H1 (cell line): ENCODE results near the gene ELMO1. TPM values are rescaled to one million over a fixed set of nuclear protein-coding genes. Genes with fewer than 3 reads are reported as not detected.

ENCODE experiments used
- CTCF ChIA-PET: fragments of 300-600 bp; sonication (Branson Sonifier 250); formaldehyde crosslinking; loops from one replicate; lab custom pipeline; 2021; ENCODE audit not compliant: partially characterized antibody; lab: Charles Lee
- POLR2A ChIA-PET: fragments of 300-600 bp; sonication (Branson Sonifier 250); formaldehyde crosslinking; loops from one replicate; lab custom pipeline; 2021; ENCODE audit warnings: inconsistent platforms; ENCODE audit not compliant: partially characterized antibody; lab: Charles Lee
- DNase-seq, 2 experiments: peaks; one replicate each; pipeline versions ENCODE4 v3.0.0 to v3.0.0-alpha.2; 2010 to 2022; ENCODE audit warnings: low spot score in 2 of 2, low read depth in 1 of 2, mixed read lengths in 1 of 2
- FAIRE-seq: peaks from 2 replicates; lab custom pipeline; 2011; peaks lifted over from hg19 to GRCh38; lab: Jason Lieb, UNC
- H2AFZ ChIP-seq: 2 replicates; pipeline ENCODE4 v1.8.1; 2012; ENCODE audit warnings: low read length, inconsistent platforms
- H2AK5ac ChIP-seq: 2 replicates; pipeline ENCODE4 v1.6.1; 2013; ENCODE audit warnings: low read depth, low read length
- H2BK120ac ChIP-seq: replicated peaks from 2 replicates; pipeline ENCODE3; 2013; ENCODE audit warnings: low read depth, low read length, inconsistent platforms
- H2BK12ac ChIP-seq: 2 replicates; pipeline ENCODE4 v1.6.1; 2013; ENCODE audit warnings: low read depth, low read length
- H2BK15ac ChIP-seq: 2 replicates; pipeline ENCODE4 v1.6.1; 2013; ENCODE audit warnings: low read length
- H2BK20ac ChIP-seq: 2 replicates; pipeline ENCODE4 v1.6.1; 2013; ENCODE audit warnings: low read length
- H2BK5ac ChIP-seq: 2 replicates; pipeline ENCODE4 v1.6.1; 2013; ENCODE audit warnings: low read depth, low read length
- H3K14ac ChIP-seq: 2 replicates; pipeline ENCODE4 v1.6.1; 2013; ENCODE audit warnings: inconsistent platforms; ENCODE audit not compliant: insufficient read length
- H3K18ac ChIP-seq: 2 replicates; pipeline ENCODE4 v1.6.1; 2013; ENCODE audit warnings: low read length; ENCODE audit errors: extremely low read depth
- H3K23ac ChIP-seq: 2 replicates; pipeline ENCODE4 v1.6.1; 2013; ENCODE audit warnings: inconsistent platforms; ENCODE audit not compliant: insufficient read length
- H3K23me2 ChIP-seq: 2 replicates; pipeline ENCODE4 v1.6.1; 2013; ENCODE audit warnings: low read depth, low read length
- H3K27ac ChIP-seq: 2 replicates; pipeline ENCODE4 v1.6.1; 2011; ENCODE audit warnings: low read depth, low read length, inconsistent platforms
- H3K27me3 ChIP-seq, 4 experiments: replicated peaks in 1 of 4; 1 replicate in 1 of 4; 2 replicates in 3 of 4; pipeline versions ENCODE4 v1.6.1 to v1.8.1; 2011 to 2013; ENCODE audit warnings: low read length in 3 of 4, mild to moderate bottlenecking in 3 of 4, inconsistent platforms in 2 of 4, mixed read lengths in 2 of 4, moderate library complexity in 1 of 4; ENCODE audit not compliant: control insufficient read depth in 3 of 4, insufficient read depth in 3 of 4; ENCODE audit errors: extremely low read depth in 1 of 4
- H3K36me3 ChIP-seq, 4 experiments: 2 replicates each; pipeline versions ENCODE4 v1.6.1 to v1.8.1; 2011 to 2013; ENCODE audit warnings: mild to moderate bottlenecking in 4 of 4, low read length in 3 of 4, moderate library complexity in 2 of 4, control low read depth in 1 of 4, inconsistent platforms in 1 of 4; ENCODE audit not compliant: insufficient read depth in 4 of 4, control insufficient read depth in 2 of 4
- H3K4ac ChIP-seq: replicated peaks from 2 replicates; pipeline ENCODE3; 2013; ENCODE audit warnings: low read length, low read depth, mixed read lengths, inconsistent platforms; ENCODE audit not compliant: insufficient read length
- H3K4me1 ChIP-seq, 4 experiments: replicated peaks in 1 of 4; 1 replicate in 1 of 4; 2 replicates in 3 of 4; pipeline versions ENCODE4 v1.6.1 to v1.8.1; 2011 to 2013; ENCODE audit warnings: low read length in 3 of 4, inconsistent platforms in 2 of 4, mixed read lengths in 1 of 4; ENCODE audit not compliant: insufficient read depth in 4 of 4, control insufficient read depth in 3 of 4
- H3K4me2 ChIP-seq, 2 experiments: 2 replicates each; pipeline versions ENCODE4 v1.6.1 to v1.8.1; 2011 to 2013; ENCODE audit warnings: low read depth in 2 of 2, low read length in 2 of 2, control low read depth in 1 of 2, inconsistent platforms in 1 of 2, mild to moderate bottlenecking in 1 of 2; ENCODE audit not compliant: insufficient read depth in 1 of 2
- H3K4me3 ChIP-seq, 4 experiments: fragments of 200-600, 300-600 bp in 1 of 4; sonication (generic), shearing (Covaris generic), sonication (Bioruptor Twin) in 1 of 4; 2 replicates each; pipeline versions ENCODE4 v1.5.1 to v1.8.1; 2011 to 2016; ENCODE audit warnings: low read length in 4 of 4, low read depth in 3 of 4, control low read depth in 2 of 4, inconsistent platforms in 2 of 4, mild to moderate bottlenecking in 2 of 4, mixed read lengths in 1 of 4, moderate library complexity in 1 of 4; ENCODE audit not compliant: insufficient read depth in 2 of 4; ENCODE audit errors: extremely low read depth in 1 of 4
- H3K56ac ChIP-seq: replicated peaks from 2 replicates; pipeline ENCODE3; 2013; ENCODE audit warnings: low read depth, mild to moderate bottlenecking, mixed read lengths, low read length, inconsistent platforms; ENCODE audit not compliant: insufficient read length
- H3K79me1 ChIP-seq: 2 replicates; pipeline ENCODE4 v1.6.1; 2013; ENCODE audit warnings: low read depth, low read length, control low read depth
- H3K79me2 ChIP-seq, 2 experiments: 2 replicates each; pipeline versions ENCODE4 v1.6.1 to v1.8.1; 2012 to 2013; ENCODE audit warnings: low read length in 2 of 2, mild to moderate bottlenecking in 2 of 2, inconsistent platforms in 1 of 2; ENCODE audit not compliant: insufficient read depth in 2 of 2, control insufficient read depth in 1 of 2
- H3K9ac ChIP-seq, 4 experiments: replicated peaks in 1 of 4; 1 replicate in 1 of 4; 2 replicates in 3 of 4; pipeline versions ENCODE4 v1.6.1 to v1.8.1; 2011 to 2013; ENCODE audit warnings: low read depth in 3 of 4, low read length in 3 of 4, control low read depth in 2 of 4, mild to moderate bottlenecking in 2 of 4, moderate library complexity in 2 of 4, inconsistent platforms in 1 of 4; ENCODE audit errors: extremely low read depth in 1 of 4
- H3K9me3 ChIP-seq, 2 experiments: 2 replicates each; pipeline versions ENCODE4 v1.6.1 to v1.8.1; 2012 to 2013; ENCODE audit warnings: mild to moderate bottlenecking in 2 of 2, moderate library complexity in 2 of 2, control low read depth in 1 of 2, inconsistent platforms in 1 of 2, low read depth in 1 of 2, low read length in 1 of 2, mixed read lengths in 1 of 2; ENCODE audit not compliant: insufficient read depth in 2 of 2
- H4K20me1 ChIP-seq, 2 experiments: replicated peaks in 1 of 2; 2 replicates each; pipeline versions ENCODE3 to v1.8.1; 2011 to 2013; ENCODE audit warnings: inconsistent platforms in 2 of 2, low read length in 2 of 2, mild to moderate bottlenecking in 1 of 2; ENCODE audit not compliant: insufficient read depth in 2 of 2, control insufficient read depth in 1 of 2
- H4K5ac ChIP-seq: 2 replicates; pipeline ENCODE4 v1.6.1; 2013; ENCODE audit warnings: low read length, low read depth, mixed read lengths, inconsistent platforms; ENCODE audit not compliant: insufficient read length
- H4K8ac ChIP-seq: 2 replicates; pipeline ENCODE4 v1.8.0; 2013; ENCODE audit warnings: mild to moderate bottlenecking, moderate library complexity, low read length, inconsistent platforms; ENCODE audit not compliant: insufficient read depth; ENCODE audit errors: extremely low read depth
- H4K91ac ChIP-seq: replicated peaks from 2 replicates; pipeline ENCODE3; 2013; ENCODE audit warnings: low read length, mixed read lengths, inconsistent platforms; ENCODE audit not compliant: insufficient read length
- ASH2L ChIP-seq: fragments of 200-600, 300-600 bp; sonication (generic); IDR thresholded peaks from one replicate; pipeline ENCODE4 v1.7.1; 2017; ENCODE audit warnings: low read length
- BACH1 ChIP-seq: IDR thresholded peaks from 2 replicates; pipeline ENCODE4 v1.6.1; 2012; ENCODE audit warnings: low read length, improper control_type of control experiment
- BRCA1 ChIP-seq: IDR thresholded peaks from 2 replicates; pipeline ENCODE4 v1.6.1; 2012; ENCODE audit warnings: low read depth, low read length, improper control_type of control experiment
- EGR1 ChIP-seq: IDR thresholded peaks from 2 replicates; pipeline ENCODE4 v1.6.1; 2011; ENCODE audit warnings: low read depth, low read length, borderline replicate concordance
- GABPA ChIP-seq: IDR thresholded peaks from 2 replicates; pipeline ENCODE4 v1.6.1; 2011; ENCODE audit warnings: mild to moderate bottlenecking, low read length, moderate library complexity, borderline replicate concordance; ENCODE audit not compliant: insufficient read depth
- KDM4A ChIP-seq: IDR thresholded peaks from one replicate; pipeline ENCODE4 v1.7.1; 2012; ENCODE audit warnings: low read depth, mild to moderate bottlenecking, moderate library complexity, low read length, inconsistent platforms; ENCODE audit not compliant: severe bottlenecking
- NANOG ChIP-seq: IDR thresholded peaks from 2 replicates; pipeline ENCODE4 v1.6.1; 2011; ENCODE audit warnings: low read length, low read depth, mild to moderate bottlenecking, inconsistent platforms; ENCODE audit not compliant: insufficient read depth, poor library complexity, severe bottlenecking
- POU5F1 ChIP-seq: IDR thresholded peaks from 2 replicates; pipeline ENCODE4 v1.6.1; 2011; ENCODE audit warnings: low read depth, mild to moderate bottlenecking, low read length, moderate library complexity
- SIN3A ChIP-seq, 2 experiments: IDR thresholded peaks in 1 of 2; conservative IDR thresholded peaks in 1 of 2; 2 replicates each; pipeline ENCODE4 v1.6.1; 2011 to 2012; ENCODE audit warnings: low read length in 2 of 2, improper control_type of control experiment in 1 of 2, low read depth in 1 of 2, mild to moderate bottlenecking in 1 of 2
- TAF1 ChIP-seq: IDR thresholded peaks from 2 replicates; pipeline ENCODE4 v1.6.1; 2011; ENCODE audit warnings: mild to moderate bottlenecking, low read depth, low read length
- TEAD4 ChIP-seq: IDR thresholded peaks from 2 replicates; pipeline ENCODE4 v1.6.1; 2012; ENCODE audit warnings: low read depth, low read length, inconsistent platforms, mixed read lengths
- WGBS, 2 experiments: shearing (Covaris generic) in 1 of 2; methylation state at CpG; one replicate each; pipeline versions ENCODE4 v1.1.6 to v1.1.7; 2013 to 2015; ENCODE audit warnings: low lambda C conversion rate in 2 of 2, mixed read lengths in 2 of 2, inconsistent platforms in 1 of 2, low coverage in 1 of 2, missing lambda C conversion rate in 1 of 2; ENCODE audit not compliant: insufficient replicate concordance in 2 of 2, insufficient coverage in 1 of 2, insufficient read length in 1 of 2; ENCODE audit errors: extremely low coverage in 1 of 2, missing lambda C conversion rate in 1 of 2; 5-methylcytosine and 5-hydroxymethylcytosine counted together
- polyA plus RNA-seq, 7 experiments: library from polyadenylated mRNA; depleted of rRNA in 3 of 7; stranded (reverse) in 5 of 7; unstranded in 2 of 7; fragments of >200 nt in 5 of 7; fragments of 200-250 nt in 2 of 7; gene quantifications; 1 replicate in 5 of 7; 2 replicates in 1 of 7; 4 replicates in 1 of 7; pipeline versions ENCODE4 v1.2.1 to v1.2.3, GENCODE V29; 2011 to 2013; ENCODE audit warnings: missing spikeins in 2 of 7, mixed read lengths in 2 of 7
- total RNA-seq: library from RNA; stranded (reverse); fragmentation: NEBNext Ultra II Directional; extraction: Animal tissue kit (Norgen Biotek cat#: 25700); gene quantifications from 2 replicates; pipeline ENCODE4 v1.2.1, GENCODE V29; 2021

ELMO1 gene
- total and polyA plus RNA-seq, 2 of the 8 experiments (the other 6 are each of a cell fraction or from before 2014, with no cell fraction given), result 18.4 to 21.0 TPM

DNA sequence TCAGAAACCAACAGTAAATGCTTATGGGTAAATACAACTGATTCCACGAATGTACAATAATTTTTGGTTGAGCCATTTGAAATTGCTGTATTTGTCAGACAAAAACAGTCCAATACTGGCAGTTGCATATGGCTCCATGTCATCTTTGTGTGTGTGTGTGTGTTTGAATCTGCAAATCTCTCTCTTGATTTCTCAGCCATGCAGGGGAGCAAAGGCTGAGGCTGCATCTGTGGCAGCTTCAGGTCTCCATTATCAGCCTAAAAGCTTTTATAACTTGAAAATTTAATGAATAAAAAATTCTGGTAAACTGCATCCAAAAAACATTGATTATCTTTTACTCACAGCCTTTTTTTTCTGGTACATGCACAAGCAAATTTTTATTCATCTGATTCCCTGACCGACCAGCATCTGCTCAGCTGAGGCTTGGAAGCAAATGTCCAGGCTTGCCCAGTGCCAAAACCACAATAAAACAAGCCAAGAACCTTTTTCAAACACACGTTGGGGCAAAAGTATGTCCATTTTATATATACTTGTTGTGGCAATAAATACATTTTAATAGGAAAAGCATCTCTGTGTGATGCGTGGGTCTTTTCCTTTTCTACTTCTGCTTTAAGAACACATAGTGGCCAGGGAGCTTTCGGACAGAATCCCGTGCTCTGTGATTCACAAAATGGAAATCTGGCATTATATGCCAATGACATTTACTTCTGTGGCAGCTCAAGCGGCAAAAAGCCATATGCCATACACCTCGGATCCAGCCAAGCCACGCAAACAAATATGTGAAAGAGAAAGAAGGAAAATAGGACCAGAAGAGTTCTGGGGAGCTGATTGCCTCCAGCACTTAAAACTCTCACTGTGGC is 448.8 kb downstream of the ELMO1 start:
- Histone ChIP-seq H3K4me3 (no peak overlapping the region), H2BK15ac (no peak overlapping the region), H2BK20ac (no peak overlapping the region), H2BK5ac (no peak overlapping the region), H2AK5ac (no peak overlapping the region), H4K5ac (no peak overlapping the region), H4K91ac (no peak overlapping the region), H3K79me2 (no peaks in the 10 kb centered on the region), H3K27ac (no peak overlapping the region), H3K4me1 (no peaks in the 10 kb centered on the region), H2BK120ac (no peak overlapping the region), H4K20me1 (no peaks in the 10 kb centered on the region), H3K79me1 (no peaks in the 10 kb centered on the region)
- WGBS, 2 experiments, result 93% methylated on average over 9 of the region's 9 CpGs; no CpG with 5 or more reads in 1 of the 2 experiments
- POLR2A ChIA-PET, result no interaction called here
- DNase-seq, result no peak
- no peak for FAIRE-seq
- no peak for TF ChIP-seq BACH1
- TF ChIP-seq NANOG, result no peak
- TF ChIP-seq TAF1, result no peak
- no peak for TF ChIP-seq TEAD4
- no peak for TF ChIP-seq KDM4A
- no peak for TF ChIP-seq GABPA
- TF ChIP-seq POU5F1, result no peak
- no peak for TF ChIP-seq SIN3A (conservative IDR thresholded peaks at IDR 0.05 in 1 of 2, IDR thresholded peaks at IDR 0.05 in 1 of 2; ENCODE audit: low read depth in 1 of 2, low read length in 2 of 2)
- no peak for TF ChIP-seq EGR1
- TF ChIP-seq BRCA1, result no peak
- no peak for TF ChIP-seq ASH2L
- TF ChIP-seq, all 59 proteins: peak for 0
- Histone ChIP-seq H2BK12ac (no peak overlapping the region), H3K23me2 (no peaks in the 10 kb centered on the region), H3K56ac (no peak overlapping the region), H3K4ac (no peak overlapping the region), H2AFZ (no peak overlapping the region), H3K36me3 (no peaks in the 10 kb centered on the region), H3K4me2 (no peak overlapping the region), H3K18ac (no peak overlapping the region), H3K27me3 (no peaks in the 10 kb centered on the region), H3K14ac (no peak overlapping the region), H3K23ac (no peak overlapping the region), H4K8ac (no peak overlapping the region), H3K9me3 (peaks cover 0 to 4% of the 10 kb centered on the region in 2 experiments; a peak in 1 of 4 replicates), H3K9ac (no peak overlapping the region)
- CTCF ChIA-PET, result interaction anchor here (0.6 to 18.1 kb wide), 5 partner anchors 7 to 1027 kb away, joined by 3 to 162 read pairs (median 6); no protein-coding TSS in a partner anchor
